Transverse colon (tissue), 4 donors: ENCODE results near the gene TAF15. TPM values are rescaled to one million over a fixed set of nuclear protein-coding genes. Genes with fewer than 3 reads are reported as not detected.
A peak's percentile ranks its signal among the peaks of the same experiment; 100 is the strongest.

Experiments used
- DNase-seq: peaks from one replicate; pipeline ENCODE4 v3.0.0-alpha.2; 2019
- H3K27ac ChIP-seq, 4 donors: fragments of 200-600 bp; sonication (generic); 2 replicates each; pipeline ENCODE4 v1.5.1; 2016 to 2018; ENCODE audit warnings: inconsistent platforms in 4 of 4
- H3K27me3 ChIP-seq: fragments of 200-600 bp; sonication (generic); 2 replicates; pipeline ENCODE4 v1.5.1; 2017; ENCODE audit warnings: inconsistent platforms
- H3K36me3 ChIP-seq, 4 donors: fragments of 200-600 bp; sonication (generic); 2 replicates each; pipeline ENCODE4 v1.5.1; 2017 to 2019; ENCODE audit warnings: inconsistent platforms in 4 of 4
- H3K4me1 ChIP-seq, 4 donors: fragments of 200-600 bp; sonication (generic); 2 replicates each; pipeline ENCODE4 v1.5.1; 2017 to 2020; ENCODE audit warnings: inconsistent platforms in 4 of 4
- H3K4me3 ChIP-seq, 4 donors: fragments of 200-600 bp; sonication (generic); 1 replicate in 1 of 4; 2 replicates in 3 of 4; pipeline versions ENCODE4 v1.5.1 to v1.6.1; 2017 to 2019; ENCODE audit warnings: inconsistent platforms in 4 of 4
- H3K9me3 ChIP-seq, 2 donors: fragments of 200-600 bp; sonication (generic); 2 replicates each; pipeline ENCODE4 v1.5.1; 2017 to 2019; ENCODE audit warnings: inconsistent platforms in 2 of 2
- CTCF ChIP-seq, 5 experiments: fragments of 200-600 bp in 3 of 5; fragments of 450-650 bp in 2 of 5; sonication (generic) in 3 of 5; IDR thresholded peaks; 1 replicate in 2 of 5; 2 replicates in 3 of 5; pipeline ENCODE4 v1.5.1; 2016 to 2017; ENCODE audit warnings: antibody characterized with exemption in 5 of 5, inconsistent platforms in 3 of 5, mild to moderate bottlenecking in 2 of 5, moderate library complexity in 1 of 5
- EP300 ChIP-seq: sonication (generic); formaldehyde crosslinking; IDR thresholded peaks from one replicate; pipeline ENCODE4 v1.6.1; 2017; ENCODE audit warnings: antibody characterized with exemption, low read depth
- POLR2A ChIP-seq: fragments of 450-650 bp; IDR thresholded peaks from one replicate; pipeline ENCODE4 v1.6.1; 2016; ENCODE audit warnings: antibody characterized with exemption, mild to moderate bottlenecking, moderate library complexity
- POLR2AphosphoS5 ChIP-seq, 3 donors: sonication (generic); formaldehyde crosslinking; IDR thresholded peaks; one replicate each; pipeline ENCODE4 v1.6.1; 2016; ENCODE audit warnings: antibody characterized with exemption in 3 of 3
- WGBS, 2 donors: methylation state at CpG; one replicate each; pipeline ENCODE4 v1.1.5; 2018; ENCODE audit warnings: low coverage in 1 of 2; 5-methylcytosine and 5-hydroxymethylcytosine counted together
- in situ Hi-C, 4 donors: fragments of 200-750 bp; cut with MboI; loops; one replicate each; pipeline versions ENCODE4 v1.15.0 to v1.15.1; 2017; ENCODE audit warnings: low sequenced_read_pairs in 3 of 4, low pct_ligation_motif_present in 1 of 4, low pct_unique_long_range_greater_than_20kb in 1 of 4
- intact Hi-C: fragments of 100-400 bp; cut with DNase I; formaldehyde crosslinking; loops from one replicate; pipeline ENCODE4 v1.15.1; 2023; ENCODE audit warnings: low total_unique reads
- total RNA-seq, 4 donors: library from RNA; depleted of rRNA; stranded (reverse); fragments of >200 nt; gene quantifications; one replicate each; pipeline ENCODE4 v1.1.0, GENCODE V29; 2016

TAF15 gene
- total RNA-seq, 4 donors from 2014 or later = 13.1 to 74.3 (median 37.9) TPM

GRCh38 chr17:35788477-35789368 lies 20.6 kb upstream of the TAF15 start:
- Histone ChIP-seq H3K27me3 (no peaks in the 10 kb centered on the region), H3K36me3 (no peaks in the 10 kb centered on the region), H3K4me1 (peaks cover 36 to 82% (median 64%) of the 10 kb centered on the region in 4 donors), H3K4me3 (no peak overlapping the region), H3K9me3 (no peaks in the 10 kb centered on the region), H3K27ac (peak overlapping the region; percentile 79 to 86 (median 83))
- intact Hi-C loops (no loop called here), in situ Hi-C loops (no loop called here)
- no peak for DNase-seq
- 17 to 35% methylated on average over 2 of the region's 2 CpGs for WGBS, 2 donors
- TF ChIP-seq POLR2A (no peak), POLR2AphosphoS5 (IDR thresholded peaks at IDR 0.05) (peak in 1 of 3 donors; percentile 11)

GRCh38 chr17:35790841-35791240 lies 18.4 kb upstream of the TAF15 start:
- in situ Hi-C loops = no loop called here
- peak overlapping the region in 3 of 4 donors; percentile 11 to 41 (median 39) for H3K27ac ChIP-seq
- peaks cover 29 to 71% (median 62%) of the 10 kb centered on the region in 4 donors for H3K4me1 ChIP-seq
- H3K36me3 ChIP-seq = no peaks in the 10 kb centered on the region
- WGBS, 2 donors = 50 to 77% methylated on average over 2 to 3 of the region's 3 CpGs
- H3K27me3 ChIP-seq = no peaks in the 10 kb centered on the region
- TF ChIP-seq POLR2A = no peak
- TF ChIP-seq POLR2AphosphoS5 (IDR thresholded peaks at IDR 0.05) = no peak
- no peak for TF ChIP-seq EP300
- no peak for TF ChIP-seq CTCF (IDR thresholded peaks at IDR 0.05)
- no peaks in the 10 kb centered on the region for H3K9me3 ChIP-seq
- intact Hi-C loops = no loop called here
- DNase-seq = no peak
- H3K4me3 ChIP-seq = no peak overlapping the region

- in situ Hi-C loops = no loop called here
- peaks cover 27 to 66% (median 59%) of the 10 kb centered on the region in 4 donors for H3K4me1 ChIP-seq
- 65 to 77% methylated on average over 6 to 9 of the region's 9 CpGs for WGBS, 2 donors
- TF ChIP-seq POLR2A (no peak), POLR2AphosphoS5 (IDR thresholded peaks at IDR 0.05) (no peak), EP300 (no peak), CTCF (IDR thresholded peaks at IDR 0.05) (no peak)
- H3K36me3 ChIP-seq = no peaks in the 10 kb centered on the region
- peak overlapping the region in 3 of 4 donors; percentile 11 to 41 (median 39) for H3K27ac ChIP-seq
- no peak overlapping the region for H3K4me3 ChIP-seq
- DNase-seq = no peak
- no peaks in the 10 kb centered on the region for H3K9me3 ChIP-seq
- intact Hi-C loops = no loop called here
- H3K27me3 ChIP-seq = no peaks in the 10 kb centered on the region
Measured at GRCh38 chr17:35791681-35792350, 17.5 kb upstream of the TAF15 start.

- Histone ChIP-seq H3K4me1 (peaks cover 18 to 52% (median 48%) of the 10 kb centered on the region in 4 donors), H3K27ac (peak overlapping the region in 2 of 4 donors; percentile 37 to 52), H3K36me3 (no peaks in the 10 kb centered on the region), H3K27me3 (no peaks in the 10 kb centered on the region), H3K4me3 (peak overlapping the region in 1 of 4 donors; percentile 66), H3K9me3 (no peaks in the 10 kb centered on the region)
- in situ Hi-C loops (no loop called here), intact Hi-C loops (no loop called here)
- WGBS, 2 donors = 74% methylated on average over 3 of the region's 3 CpGs; no CpG with 5 or more reads in 1 of the 2 donors
- TF ChIP-seq POLR2AphosphoS5 (IDR thresholded peaks at IDR 0.05) (no peak), EP300 (no peak), POLR2A (no peak), CTCF (IDR thresholded peaks at IDR 0.05) (no peak)
- DNase-seq = no peak
Measured at GRCh38 chr17:35793257-35793656, 16.0 kb upstream of the TAF15 start.
